GM12872 (cell line): Measurements from ENCODE around the gene SNX32.
A peak's percentile ranks its signal among the peaks of the same experiment; 100 is the strongest.

ENCODE experiments used
- CTCF ChIP-seq: IDR thresholded peaks from 3 replicates; pipeline ENCODE4 v1.5.1; 2011; ENCODE audit warnings: low read depth, mild to moderate bottlenecking, low read length, moderate library complexity; ENCODE audit not compliant: insufficient read depth

The SNX32 gene

GRCh38 chr11:65886826-65887722 is 53.3 kb downstream of the SNX32 start:
- no peak for TF ChIP-seq CTCF

- no peak for TF ChIP-seq CTCF
These were observed 54.0 kb downstream of the SNX32 start for GRCh38 chr11:65887723-65888162.

GRCh38 chr11:65888163-65888814 is 54.5 kb downstream of the SNX32 start, which contains the start of gene FIBP:
TSS of gene FIBP (minus strand) at chr11:65888471. CDS start at chr11:65888418, 53 bp downstream.
- TF ChIP-seq CTCF: peak; percentile 82

GRCh38 chr11:65890324-65891218 is 56.8 kb downstream of the SNX32 start, which contains the start of gene CCDC85B:
TSS of gene CCDC85B (plus strand) at chr11:65890673. CDS start at chr11:65890784, 111 bp downstream.
- no peak for TF ChIP-seq CTCF

- peak; percentile 68 for TF ChIP-seq CTCF
These were observed 57.7 kb downstream of the SNX32 start for GRCh38 chr11:65891219-65892136.

- TF ChIP-seq CTCF: no peak
These were observed 59.0 kb downstream of the SNX32 start for GRCh38 chr11:65892661-65893317.
